HL-60 (cell line): ENCODE data around the gene P2RY14.

Experiments used
- CTCF ChIP-seq: IDR thresholded peaks from one replicate; pipeline ENCODE4 v1.5.1; 2011; ENCODE audit warnings: low read length, control low read depth, inconsistent platforms; ENCODE audit not compliant: insufficient read depth
- GABPA ChIP-seq: IDR thresholded peaks from 2 replicates; pipeline ENCODE4 v1.6.1; 2012; ENCODE audit warnings: low read depth
- POLR2AphosphoS5 ChIP-seq: IDR thresholded peaks from 2 replicates; pipeline ENCODE4 v1.6.1; 2012; ENCODE audit warnings: low read depth
- REST ChIP-seq: IDR thresholded peaks from 2 replicates; pipeline ENCODE4 v1.6.1; 2012; ENCODE audit warnings: low read depth; ENCODE audit not compliant: insufficient replicate concordance
- SPI1 ChIP-seq: IDR thresholded peaks from 2 replicates; pipeline ENCODE4 v1.6.1; 2012; ENCODE audit warnings: low read depth, mild to moderate bottlenecking, borderline replicate concordance

- TF ChIP-seq CTCF = no peak
- TF ChIP-seq REST = no peak
- TF ChIP-seq POLR2AphosphoS5 = no peak
- TF ChIP-seq GABPA = no peak
- no peak for TF ChIP-seq SPI1
Observed at GRCh38 chr3:151200586-151200985, 77.8 kb downstream of the P2RY14 start.
